Cardiac ventricle fibroblast (primary cell): Measurements from ENCODE around the gene COASY. TPM values are rescaled to one million over a fixed set of nuclear protein-coding genes. Genes with fewer than 3 reads are reported as not detected.

ENCODE experiments used
- total RNA-seq: library from RNA; depleted of rRNA; stranded (reverse); fragments of >200 nt; gene quantifications from 2 replicates; pipeline ENCODE4 v1.2.3, GENCODE V29; 2015

COASY gene
- total RNA-seq: 23.0 and 25.2 TPM in 2 replicates

DNA sequence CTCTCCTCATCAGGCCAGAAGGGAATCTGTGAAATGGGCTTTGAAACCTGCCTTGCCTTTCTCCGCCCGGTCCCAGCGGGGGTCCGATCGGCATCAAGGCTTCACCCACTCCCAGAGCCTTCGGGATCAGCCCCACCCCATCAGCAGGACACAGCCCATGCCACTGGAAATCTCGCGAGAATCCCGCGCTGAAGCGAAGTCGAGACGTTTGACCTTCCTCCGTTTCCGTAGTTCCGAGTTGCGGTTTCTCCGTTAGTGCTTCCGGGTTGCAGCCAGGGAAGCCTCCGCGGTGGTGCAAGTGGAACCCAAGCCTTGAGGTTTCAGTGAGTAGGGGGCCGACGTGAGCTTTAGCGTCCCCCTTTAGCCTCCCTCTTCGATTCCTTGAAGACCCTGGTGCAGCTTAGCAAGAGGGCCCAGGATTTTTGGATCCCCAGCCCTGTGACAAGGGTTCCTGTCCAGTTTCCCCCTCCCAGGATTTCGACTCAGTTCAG lies at the start of gene COASY:
COASY (plus strand) TSS at position 252 of the 491 bp plus-strand sequence. CDS start 475 bp downstream, outside the sequence.

GRCh38 chr17:42536048-42536371 lies 25.9 kb upstream of the COASY start, which contains the start of gene NAGLU:
TSS of gene NAGLU (plus strand) at chr17:42536241. CDS start at chr17:42536273, 32 bp downstream.

DNA sequence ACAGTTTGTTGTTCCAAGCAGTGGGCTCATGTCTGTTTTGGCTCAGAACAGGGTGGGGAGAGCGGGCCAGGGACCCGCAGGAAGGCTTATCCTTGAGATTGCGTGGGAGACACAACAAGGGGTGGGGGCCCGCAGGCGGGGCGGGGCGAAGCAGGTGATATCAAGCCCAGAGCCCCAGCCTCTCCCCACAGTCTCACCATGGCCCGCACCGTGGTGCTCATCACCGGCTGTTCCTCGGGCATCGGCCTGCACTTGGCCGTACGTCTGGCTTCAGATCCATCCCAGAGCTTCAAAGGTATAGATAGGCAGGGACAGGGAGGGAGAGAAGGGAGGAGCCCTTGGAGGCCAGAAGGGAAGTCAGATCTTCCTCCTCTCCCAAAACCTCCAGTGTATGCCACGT lies 9.2 kb upstream of the COASY start, which contains the start of gene HSD17B1:
HSD17B1 (plus strand) TSS at position 188 of the 400 bp plus-strand sequence; CDS start at position 199, 11 bp downstream.

GRCh38 chr17:42566883-42567573 lies 5.1 kb downstream of the COASY start, which contains the start of gene MLX:
TSS of gene MLX (plus strand) at chr17:42567100. CDS start at chr17:42567125, 25 bp downstream.

GRCh38 chr17:42577532-42578281 lies 15.8 kb downstream of the COASY start, which contains the start of gene PSMC3IP:
TSS of gene PSMC3IP (minus strand) at chr17:42577729. CDS start at chr17:42577686, 43 bp downstream.

DNA sequence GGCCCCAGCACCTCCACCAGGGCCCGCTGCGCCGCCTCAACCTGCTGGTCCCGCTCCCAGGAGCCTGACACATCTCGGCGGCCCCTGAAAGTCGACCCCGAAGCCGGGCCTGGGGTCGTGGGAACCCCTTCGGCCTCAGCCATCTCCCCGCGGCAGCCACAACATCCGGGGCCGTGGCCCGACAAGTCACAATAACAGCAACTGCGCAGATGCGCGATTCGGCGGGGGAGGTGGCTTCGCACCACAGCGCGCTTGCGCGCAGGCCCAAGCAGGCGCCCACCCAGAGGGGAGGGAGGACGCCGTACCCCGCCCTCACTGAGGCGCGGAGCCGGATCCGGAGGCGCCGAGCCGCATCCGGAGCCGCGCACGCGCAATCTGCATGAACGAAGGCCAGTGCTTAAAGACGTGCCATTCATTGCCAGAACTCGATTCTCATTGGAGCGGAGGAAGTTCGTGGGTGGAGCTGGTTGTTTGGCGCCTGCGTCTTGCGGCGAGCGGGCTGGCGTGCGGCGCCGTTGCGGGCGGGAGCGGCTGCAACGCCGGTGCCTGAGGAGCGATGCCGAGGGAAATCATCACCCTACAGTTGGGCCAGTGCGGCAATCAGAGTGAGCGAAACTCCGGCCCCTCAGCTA lies 47.4 kb downstream of the COASY start, which contains the start of the genes RETREG3 and TUBG1:
RETREG3 (minus strand) TSS at position 193 of the 632 bp plus-strand sequence; CDS start at position 143, 50 bp downstream.
TUBG1 (plus strand) TSS at position 502 of the 632 bp plus-strand sequence; CDS start at position 557, 55 bp downstream.

Other genes with a start within 250 kb of the COASY start
- gene STAT3, start 173.7 kb upstream of the COASY start, total RNA-seq: 168 and 187 TPM in 2 replicates
- 527 and 577 TPM in 2 replicates for gene CAVIN1, start 138.9 kb upstream of the COASY start, total RNA-seq
- 12.5 and 28.2 TPM in 2 replicates for gene ATP6V0A1, start 103.3 kb upstream of the COASY start, total RNA-seq
- 53.7 and 64.0 TPM in 2 replicates for gene NAGLU, start 25.9 kb upstream of the COASY start, total RNA-seq
- 0.10 and 1.6 TPM in 2 replicates for gene HSD17B1, start 9.2 kb upstream of the COASY start, total RNA-seq
- gene MLX, start 5.0 kb downstream of the COASY start, total RNA-seq: 23.6 and 29.6 TPM in 2 replicates
- gene PSMC3IP, start 15.6 kb downstream of the COASY start, total RNA-seq: 0.64 and 0.81 TPM in 2 replicates
- 42.9 and 44.5 TPM in 2 replicates for gene RETREG3, start 47.2 kb downstream of the COASY start, total RNA-seq
- 21.8 and 25.5 TPM in 2 replicates for gene TUBG1, start 47.5 kb downstream of the COASY start, total RNA-seq
- 7.3 and 9.0 TPM in 2 replicates for gene TUBG2, start 97.1 kb downstream of the COASY start, total RNA-seq
- gene PLEKHH3, start 114.8 kb downstream of the COASY start, total RNA-seq: 14.2 and 16.8 TPM in 2 replicates
- gene CCR10, start 119.7 kb downstream of the COASY start, total RNA-seq: 1.5 and 2.2 TPM in 2 replicates
- 15.3 and 15.6 TPM in 2 replicates for gene CNTNAP1, start 120.4 kb downstream of the COASY start, total RNA-seq
- 13.1 and 14.2 TPM in 2 replicates for gene EZH1, start 182.9 kb downstream of the COASY start, total RNA-seq
- 0.24 and 1.8 TPM in 2 replicates for gene RAMP2, start 199.1 kb downstream of the COASY start, total RNA-seq
- gene VPS25, start 211.3 kb downstream of the COASY start, total RNA-seq: 50.6 and 60.9 TPM in 2 replicates
- gene WNK4, start 218.5 kb downstream of the COASY start, total RNA-seq: 1.4 and 1.5 TPM in 2 replicates
- gene COA3, start 236.6 kb downstream of the COASY start, total RNA-seq: 46.9 and 82.1 TPM in 2 replicates
- gene CNTD1, start 236.7 kb downstream of the COASY start, total RNA-seq: not detected in 2 replicates